Glutamatergic neuron (in vitro differentiated cells): Measurements from ENCODE around the gene ZNF280A. TPM values are rescaled to one million over a fixed set of nuclear protein-coding genes. Genes with fewer than 3 reads are reported as not detected.
"Not testable (repeated sequence)": the region's sequence is repeated elsewhere in the genome, so short reads cannot be mapped to it uniquely, and the experiment has no call there.

ENCODE experiments used
- DNase-seq: peaks from one replicate; pipeline ENCODE4 v3.0.0; 2022
- H3K27ac Mint-ChIP-seq: one replicate; pipeline ENCODE4 v1.8.0; 2020; ENCODE audit warnings: mild to moderate bottlenecking, mixed read lengths, inconsistent platforms; ENCODE audit not compliant: unreplicated experiment
- H3K27me3 Mint-ChIP-seq: one replicate; pipeline ENCODE4 v1.8.0; 2020; ENCODE audit warnings: mild to moderate bottlenecking, moderate library complexity, mixed read lengths, inconsistent platforms; ENCODE audit not compliant: unreplicated experiment
- H3K36me3 Mint-ChIP-seq: one replicate; pipeline ENCODE4 v1.8.0; 2020; ENCODE audit warnings: mild to moderate bottlenecking, mixed read lengths, inconsistent platforms; ENCODE audit not compliant: unreplicated experiment
- H3K4me1 Mint-ChIP-seq: one replicate; pipeline ENCODE4 v1.8.0; 2020; ENCODE audit warnings: mild to moderate bottlenecking, low read depth, mixed read lengths, inconsistent platforms; ENCODE audit not compliant: unreplicated experiment
- H3K4me3 Mint-ChIP-seq: one replicate; pipeline ENCODE4 v1.8.0; 2020; ENCODE audit warnings: mild to moderate bottlenecking, mixed read lengths, inconsistent platforms; ENCODE audit not compliant: unreplicated experiment
- H3K9me3 Mint-ChIP-seq: one replicate; pipeline ENCODE4 v1.8.0; 2020; ENCODE audit warnings: mild to moderate bottlenecking, moderate library complexity, mixed read lengths, inconsistent platforms; ENCODE audit not compliant: unreplicated experiment
- CTCF ChIP-seq: fragments of 200-600 bp; sonication (generic); IDR thresholded peaks from one replicate; pipeline ENCODE4 v1.5.0; 2021; ENCODE audit not compliant: partially characterized antibody, unreplicated experiment
- total RNA-seq: library from RNA; stranded (reverse); fragmentation: NEBNext Ultra II Directional; extraction: Animal tissue kit (Norgen Biotek cat#: 25700); gene quantifications from one replicate; pipeline ENCODE4 v1.2.1, GENCODE V29; 2021; ENCODE audit not compliant: unreplicated experiment

The ZNF280A gene
- total RNA-seq, 1 donor from 2014 or later, result not detected

- no peak for DNase-seq
- peaks cover 3% of the 10 kb centered on the region for H3K27me3 Mint-ChIP-seq
- H3K36me3 Mint-ChIP-seq, result peaks cover 7% of the 10 kb centered on the region
- no peak overlapping the region for H3K4me3 Mint-ChIP-seq
- H3K27ac Mint-ChIP-seq, result no peak overlapping the region
- no peak for TF ChIP-seq CTCF
- no peaks in the 10 kb centered on the region for H3K9me3 Mint-ChIP-seq
- H3K4me1 Mint-ChIP-seq, result peaks cover 1% of the 10 kb centered on the region
These were observed 1.6 kb upstream of the ZNF280A start for GRCh38 chr22:22521631-22522030.

- H3K4me1 Mint-ChIP-seq, result peaks cover 1% of the 10 kb centered on the region
- DNase-seq, result no peak
- peaks cover 7% of the 10 kb centered on the region for H3K36me3 Mint-ChIP-seq
- no peak overlapping the region for H3K4me3 Mint-ChIP-seq
- no peak for TF ChIP-seq CTCF
- H3K27me3 Mint-ChIP-seq, result peaks cover 3% of the 10 kb centered on the region
- peaks cover 1% of the 10 kb centered on the region for H3K9me3 Mint-ChIP-seq
- H3K27ac Mint-ChIP-seq, result no peak overlapping the region
These were observed 865 bp upstream of the ZNF280A start for GRCh38 chr22:22520667-22521602.

GRCh38 chr22:22519591-22519990, 479 bp downstream of the ZNF280A start:
- no peaks in the 10 kb centered on the region for H3K27me3 Mint-ChIP-seq
- peaks cover 1% of the 10 kb centered on the region for H3K4me1 Mint-ChIP-seq
- TF ChIP-seq CTCF, result no peak
- H3K4me3 Mint-ChIP-seq, result no peak overlapping the region
- no peak for DNase-seq
- peaks cover 5% of the 10 kb centered on the region for H3K36me3 Mint-ChIP-seq
- H3K9me3 Mint-ChIP-seq, result peaks cover 1% of the 10 kb centered on the region
- H3K27ac Mint-ChIP-seq, result no peak overlapping the region

GRCh38 chr22:22516992-22517391, 3.1 kb downstream of the ZNF280A start:
- peaks cover 1% of the 10 kb centered on the region for H3K9me3 Mint-ChIP-seq
- H3K4me3 Mint-ChIP-seq, result no peak overlapping the region
- no peaks in the 10 kb centered on the region for H3K27me3 Mint-ChIP-seq
- H3K36me3 Mint-ChIP-seq, result peaks cover 11% of the 10 kb centered on the region
- H3K27ac Mint-ChIP-seq, result no peak overlapping the region
- peaks cover 1% of the 10 kb centered on the region for H3K4me1 Mint-ChIP-seq
- DNase-seq, result no peak
- TF ChIP-seq CTCF, result no peak

- Mint-ChIP-seq H3K4me1 (no peaks in the 10 kb centered on the region), H3K27ac (no peak overlapping the region), H3K36me3 (peaks cover 18% of the 10 kb centered on the region), H3K4me3 (no peak overlapping the region), H3K9me3 (peaks cover 1% of the 10 kb centered on the region), H3K27me3 (no peaks in the 10 kb centered on the region)
- no peak for DNase-seq
- TF ChIP-seq CTCF, result no peak
These were observed 4.2 kb downstream of the ZNF280A start for GRCh38 chr22:22515890-22516289.

- not testable (repeated sequence) for H3K27me3 Mint-ChIP-seq, H3K27ac Mint-ChIP-seq, H3K4me3 Mint-ChIP-seq, H3K4me1 Mint-ChIP-seq, DNase-seq, H3K9me3 Mint-ChIP-seq
- H3K36me3 Mint-ChIP-seq, result peaks cover 27% of the 10 kb centered on the region
These were observed 5.6 kb downstream of the ZNF280A start for GRCh38 chr22:22514431-22514830.
